Measurements from ENCODE around the gene TMEM232.
A peak's percentile ranks its signal among the peaks of the same experiment; 100 is the strongest.
"Not testable (repeated sequence)": the region's sequence is repeated elsewhere in the genome, so short reads cannot be mapped to it uniquely, and the experiment has no call there.

The TMEM232 gene

DNA sequence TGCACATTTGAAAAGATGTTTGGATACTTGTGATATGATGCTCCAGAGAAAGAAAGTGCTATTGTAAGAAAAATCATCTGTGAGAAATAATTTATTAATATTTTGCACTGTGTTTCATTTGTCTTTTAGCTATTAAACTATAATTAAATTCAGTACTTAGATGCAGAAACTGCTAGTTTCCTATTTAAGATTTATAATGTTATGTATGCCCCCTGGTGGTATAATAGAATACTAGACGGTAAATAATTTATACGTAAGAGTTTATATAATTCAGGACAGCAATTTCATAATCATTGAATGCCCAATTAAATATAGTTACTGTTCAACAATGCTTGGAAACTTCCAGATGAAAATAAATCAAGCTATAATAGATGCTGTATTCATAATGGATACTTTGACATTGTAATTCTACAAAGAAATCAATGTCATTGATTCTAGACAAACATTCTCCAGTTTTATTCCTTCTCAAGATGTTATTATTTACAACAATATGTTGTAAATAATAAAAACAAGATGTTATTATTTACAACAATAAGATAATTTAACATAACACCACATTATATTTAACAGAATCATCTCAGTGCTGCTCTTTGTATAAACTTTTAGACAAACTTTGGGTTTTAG is 101.0 kb downstream of the TMEM232 start:
- DNase-seq: no peak

DNA sequence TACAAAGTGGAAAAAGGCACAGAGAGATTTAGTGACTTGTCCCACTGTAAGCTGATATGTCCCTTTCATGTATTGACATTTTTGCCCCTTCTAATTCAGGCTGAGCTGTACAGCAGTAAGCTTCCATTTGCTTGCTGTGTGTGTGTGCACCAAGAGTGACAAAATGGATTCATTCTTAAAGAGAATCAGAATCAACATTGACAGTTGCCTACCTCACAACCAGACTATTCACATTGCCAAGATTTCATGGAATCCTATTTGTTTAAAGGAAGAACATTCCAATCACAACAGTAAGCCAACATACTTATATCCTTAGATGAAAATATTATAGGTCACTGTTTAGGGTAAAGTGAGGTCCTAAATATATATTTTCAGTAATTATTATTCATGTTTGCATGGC is 102.6 kb downstream of the TMEM232 start:
- DNase-seq: no peak

GRCh38 chr5:110618941-110619340 is 107.5 kb downstream of the TMEM232 start:
- DNase-seq: no peak

DNA sequence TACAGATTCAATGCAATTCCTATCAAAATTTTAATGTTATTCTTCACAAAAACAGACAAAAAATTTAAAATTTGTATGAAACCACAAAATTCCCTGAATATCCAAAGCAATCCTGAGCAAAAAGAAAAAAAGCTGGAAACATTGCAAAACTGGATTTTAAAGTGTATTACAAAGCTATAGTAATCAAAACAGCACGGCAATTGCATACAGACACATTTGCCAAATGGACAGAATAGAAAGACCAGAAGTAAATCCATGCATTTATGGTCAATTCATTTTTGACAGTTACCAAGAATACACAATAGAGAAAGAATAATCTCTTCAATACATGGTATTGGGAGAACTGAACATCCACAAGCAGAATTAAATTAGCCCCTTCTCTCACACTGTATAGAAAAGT is 110.5 kb downstream of the TMEM232 start:
- DNase-seq: no peak

DNA sequence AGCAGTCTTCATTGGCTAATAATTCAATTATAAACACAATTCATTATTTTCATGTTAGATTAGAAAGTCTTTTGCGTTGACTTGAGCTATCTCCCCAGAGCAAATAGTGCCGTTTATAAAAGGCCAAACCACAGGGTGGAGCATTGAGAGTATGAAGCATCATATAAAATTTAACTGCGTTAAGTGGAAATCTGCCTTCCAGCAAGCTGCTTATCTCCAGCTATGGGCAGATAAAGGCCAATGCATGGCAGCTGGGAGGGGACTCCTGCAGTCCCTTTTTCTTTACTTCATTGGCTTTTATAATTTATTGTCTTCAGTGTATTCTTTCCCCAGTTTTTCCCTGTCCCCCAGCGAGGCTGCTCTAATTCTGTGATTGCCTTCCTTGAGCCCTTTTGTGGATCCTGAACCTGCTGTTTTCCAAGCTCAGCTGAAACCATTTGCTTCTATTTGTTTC is 113.7 kb downstream of the TMEM232 start:
- no peak for DNase-seq

DNA sequence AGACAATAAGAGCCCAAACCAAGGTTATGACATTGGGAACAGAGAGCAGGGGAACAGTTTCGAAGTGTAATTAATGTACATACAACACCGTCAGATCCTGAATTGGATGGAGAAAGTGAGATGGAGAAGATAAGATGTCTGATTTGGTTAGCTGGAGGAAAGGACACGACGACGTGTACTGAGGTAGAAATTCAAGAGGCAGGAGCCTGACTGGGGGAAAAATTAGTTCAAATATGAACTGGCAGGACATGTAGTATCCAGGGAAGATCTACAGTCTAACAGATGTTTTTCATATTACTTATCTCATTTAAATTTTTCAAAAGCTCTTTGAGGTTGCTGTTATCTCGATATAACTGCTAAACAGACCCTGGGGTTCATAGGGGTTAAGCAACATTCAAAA is 114.7 kb downstream of the TMEM232 start:
- DNase-seq: no peak

- no peak for DNase-seq
Measured at GRCh38 chr5:110594866-110595265, 131.6 kb downstream of the TMEM232 start.

- no peak for DNase-seq
Measured at GRCh38 chr5:110590187-110590586, 136.3 kb downstream of the TMEM232 start.

DNA sequence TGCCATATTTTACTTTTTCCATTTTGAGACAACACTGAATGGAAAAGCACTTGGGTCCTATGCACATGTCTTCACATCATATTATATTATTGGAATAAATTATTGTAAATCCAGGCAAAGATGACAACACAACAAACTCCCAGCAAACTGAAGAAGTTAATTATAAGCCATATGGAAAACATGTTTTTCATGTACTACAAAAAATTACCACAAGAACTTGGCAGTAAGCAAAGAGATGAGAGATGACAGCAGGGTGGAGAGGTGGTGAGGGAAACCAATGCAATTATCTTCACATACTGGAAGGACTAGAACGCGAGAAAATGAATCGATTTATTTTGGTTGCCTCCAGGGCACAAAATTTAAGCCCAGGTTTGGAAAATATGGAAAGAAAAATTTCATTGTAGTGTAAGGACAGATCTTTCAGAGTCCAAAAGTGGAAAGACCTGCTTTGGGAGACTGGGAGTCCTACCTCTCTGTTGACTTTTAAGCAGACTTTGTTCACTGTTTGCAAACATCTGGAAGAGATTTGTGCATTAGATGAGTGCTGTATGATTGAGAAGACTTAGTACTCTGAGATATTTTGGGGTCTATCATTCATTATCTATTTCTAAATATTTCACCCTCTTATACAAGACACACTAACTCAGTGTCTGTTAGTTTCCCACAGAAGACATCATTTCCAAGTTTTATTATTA is 138.0 kb downstream of the TMEM232 start:
- DNase-seq: no peak

DNA sequence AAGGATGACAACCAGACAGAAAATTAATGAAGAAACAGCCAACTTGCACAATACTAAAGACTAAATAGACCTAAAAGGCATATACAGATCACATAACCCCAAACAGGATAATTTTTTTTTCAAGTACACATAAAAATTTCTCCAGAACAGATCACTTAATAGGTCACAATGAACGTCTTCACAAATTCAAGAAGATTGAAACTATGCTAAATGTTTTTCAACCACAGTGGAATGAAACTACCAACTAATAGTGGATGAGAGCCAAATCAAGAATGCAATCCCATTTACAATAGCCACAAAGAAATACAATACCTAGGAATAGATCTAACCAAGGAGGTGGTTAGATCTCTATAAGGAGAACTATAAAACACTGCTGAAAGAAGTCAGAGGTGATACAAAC is 145.8 kb downstream of the TMEM232 start:
- DNase-seq: no peak

GRCh38 chr5:110572729-110573128 is 153.7 kb downstream of the TMEM232 start:
- DNase-seq: no peak

DNA sequence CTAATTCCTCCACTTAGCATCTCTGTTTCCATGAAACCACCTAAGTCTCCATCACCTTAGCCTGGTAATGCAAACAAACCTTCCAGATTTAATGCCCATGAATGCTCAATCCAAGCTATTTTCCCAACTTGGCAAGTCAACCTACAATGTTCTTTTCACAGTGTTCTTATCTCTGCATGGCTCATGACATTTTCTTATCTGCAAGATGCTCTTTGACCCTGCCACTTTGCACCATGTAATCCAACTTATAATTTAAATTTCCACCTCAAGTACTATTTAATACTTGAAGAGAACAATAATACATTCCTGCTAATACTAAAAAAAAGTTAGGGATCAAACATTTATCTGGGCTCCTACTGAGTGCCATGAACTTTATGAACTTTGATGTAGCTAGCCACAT is 164.3 kb downstream of the TMEM232 start:
- no peak for DNase-seq

GRCh38 chr5:110561510-110561909 is 165.0 kb downstream of the TMEM232 start:
- DNase-seq: no peak

- DNase-seq: no peak
Measured at GRCh38 chr5:110549301-110549700, 177.2 kb downstream of the TMEM232 start.

DNA sequence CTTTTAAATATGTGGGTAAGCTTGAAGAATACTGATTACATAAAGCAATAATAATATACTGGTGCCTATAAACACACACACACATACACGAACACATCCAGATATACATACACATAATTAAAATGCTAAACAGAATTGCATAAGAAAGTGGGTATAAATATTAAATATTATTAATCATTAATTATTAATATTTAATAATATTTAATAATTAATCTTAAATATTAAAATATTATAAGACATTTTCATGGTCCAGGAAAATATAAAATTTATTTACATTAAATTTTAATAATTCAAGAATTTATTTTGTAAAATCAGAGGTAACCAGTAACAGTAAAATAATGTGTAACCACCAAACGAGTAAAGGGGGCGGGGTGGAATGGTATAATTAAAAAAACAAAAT is 178.3 kb downstream of the TMEM232 start:
- DNase-seq: no peak

GRCh38 chr5:110547495-110547894 is 179.0 kb downstream of the TMEM232 start:
- DNase-seq: no peak

DNA sequence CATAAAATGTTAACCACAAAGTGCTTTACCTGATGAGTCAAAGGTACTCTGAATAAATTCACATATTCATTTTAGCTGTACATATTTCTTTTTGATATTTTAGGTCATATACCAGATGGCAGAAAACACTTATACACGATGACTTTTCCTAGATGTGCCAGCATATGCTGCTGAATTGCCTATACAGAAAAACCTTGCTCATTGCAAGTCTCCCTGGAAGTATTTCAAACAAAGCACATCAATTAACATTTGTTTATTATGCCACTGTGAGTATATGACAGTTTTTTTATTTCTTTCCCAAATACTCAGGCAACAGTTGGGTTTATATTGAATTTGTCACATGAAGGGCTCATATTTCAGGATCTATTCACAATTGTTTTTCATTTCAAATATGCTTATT is 180.8 kb downstream of the TMEM232 start:
- DNase-seq: no peak

DNA sequence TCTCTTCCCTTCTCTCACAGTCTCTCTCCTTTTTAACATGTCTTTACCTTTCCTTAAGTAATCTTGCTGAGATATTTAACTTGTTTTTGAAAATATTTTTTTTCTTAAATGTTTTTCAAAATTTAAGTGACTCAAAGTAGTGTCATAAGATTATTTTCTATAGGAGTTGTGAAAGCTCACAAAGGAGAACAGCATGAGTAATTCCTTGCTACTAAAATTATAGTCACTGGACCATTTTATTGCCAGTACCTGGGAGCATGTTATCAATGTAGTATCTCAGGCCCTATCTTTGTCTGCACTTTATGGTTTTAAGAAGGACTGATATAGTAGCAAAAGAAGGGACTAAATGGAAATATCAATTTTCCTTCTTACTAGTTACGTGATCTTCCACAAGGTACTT is 181.9 kb downstream of the TMEM232 start:
- DNase-seq: no peak

DNA sequence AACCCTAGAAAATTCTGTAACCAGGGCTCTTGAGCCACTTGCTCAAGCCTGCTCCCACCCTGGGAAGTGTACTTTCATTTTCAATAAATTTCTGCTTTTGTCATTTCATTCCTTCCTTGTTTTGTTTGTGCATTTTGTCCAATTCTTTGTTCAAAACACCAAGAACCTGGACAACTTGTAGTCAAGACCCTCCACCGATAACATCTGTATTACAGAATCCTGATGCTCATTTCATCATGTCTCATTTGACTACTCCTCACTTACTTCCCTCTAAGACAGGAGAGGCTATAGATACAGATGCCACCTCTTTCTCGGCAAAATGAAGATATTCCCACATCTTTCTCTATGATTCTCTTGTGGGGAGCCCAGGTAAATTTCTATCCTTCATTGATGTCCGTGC is 183.5 kb downstream of the TMEM232 start:
- DNase-seq: no peak

GRCh38 chr5:110536120-110537115 is 190.1 kb downstream of the TMEM232 start:
- DNase-seq: peak in 23 of 58 donors; percentile 1 to 53 (median 14)

DNA sequence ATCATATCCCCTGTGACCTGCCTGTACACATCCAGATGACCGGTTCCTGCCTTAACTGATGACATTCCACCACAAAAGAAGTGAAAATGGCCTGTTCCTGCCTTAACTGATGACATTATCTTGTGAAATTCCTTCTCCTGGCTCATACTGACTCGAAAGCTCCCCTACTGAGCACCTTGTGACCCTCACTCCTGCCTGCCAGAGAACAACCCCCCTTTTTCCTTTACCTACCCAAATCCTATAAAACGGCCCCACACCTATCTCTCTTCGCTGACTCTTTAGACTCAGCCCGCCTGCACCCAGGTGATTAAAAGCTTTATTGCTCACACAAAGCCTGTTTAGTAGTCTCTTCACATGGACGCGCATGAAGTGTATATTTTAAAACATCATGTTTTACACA is 191.3 kb downstream of the TMEM232 start:
- DNase-seq: not testable (repeated sequence)

DNA sequence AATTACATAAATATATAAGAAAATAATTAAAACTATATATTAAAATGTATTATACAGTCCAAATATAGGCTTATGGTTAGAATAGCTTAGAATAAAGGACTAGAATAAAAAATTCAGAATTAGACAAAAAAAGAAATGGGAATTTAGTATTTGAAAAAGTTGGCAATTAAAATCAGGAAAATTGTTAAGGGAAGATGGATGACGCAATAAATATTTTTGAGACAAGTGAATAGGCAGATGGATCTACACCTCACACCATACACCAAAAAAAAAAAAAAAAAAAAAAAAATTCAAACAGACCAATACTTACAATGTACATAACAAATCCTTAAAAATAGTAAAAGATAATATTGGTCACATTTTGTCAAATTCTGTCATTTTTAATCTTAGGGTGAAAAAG is 200.7 kb downstream of the TMEM232 start:
- DNase-seq: no peak

All from anterior cingulate cortex (tissue), 58 donors.